ENCODE measurements around the gene NKD1. TPM values are rescaled to one million over a fixed set of nuclear protein-coding genes. Genes with fewer than 3 reads are reported as not detected.

The NKD1 gene
- total RNA-seq, 1 donor from 2014 or later = under 0.01 TPM

GRCh38 chr16:50622643-50623369 lies 74.6 kb downstream of the NKD1 start:
- FAIRE-seq = no peak

DNA sequence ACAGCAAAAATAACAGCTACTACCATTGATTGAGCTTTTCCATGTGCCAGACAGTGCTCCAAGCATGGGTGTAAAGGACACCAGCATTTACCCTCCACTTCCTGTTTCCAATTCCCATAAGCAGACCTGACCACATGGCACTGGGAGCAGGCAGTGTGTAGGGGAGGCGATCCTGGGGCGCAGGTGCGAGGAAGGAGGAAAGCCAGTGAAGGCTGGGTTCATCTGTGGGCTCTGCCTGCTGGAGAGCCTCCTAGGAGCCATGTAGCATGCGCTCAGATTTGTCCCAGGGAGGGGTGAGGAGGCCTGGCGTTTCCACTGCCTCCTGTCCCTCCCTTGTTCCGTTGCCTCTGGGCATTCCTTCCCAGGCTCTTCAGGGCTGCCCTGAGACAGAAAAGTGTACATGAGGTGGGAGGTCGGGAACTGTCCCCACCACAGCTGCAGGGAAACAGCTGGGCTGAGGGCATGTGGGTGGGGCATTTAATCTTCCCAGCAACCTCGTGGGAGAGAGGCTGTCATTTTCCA lies 76.3 kb downstream of the NKD1 start:
- FAIRE-seq (no peak), DNase-seq (ENCODE audit: low read depth) (no peak)
- TF ChIP-seq, protein P1, sequence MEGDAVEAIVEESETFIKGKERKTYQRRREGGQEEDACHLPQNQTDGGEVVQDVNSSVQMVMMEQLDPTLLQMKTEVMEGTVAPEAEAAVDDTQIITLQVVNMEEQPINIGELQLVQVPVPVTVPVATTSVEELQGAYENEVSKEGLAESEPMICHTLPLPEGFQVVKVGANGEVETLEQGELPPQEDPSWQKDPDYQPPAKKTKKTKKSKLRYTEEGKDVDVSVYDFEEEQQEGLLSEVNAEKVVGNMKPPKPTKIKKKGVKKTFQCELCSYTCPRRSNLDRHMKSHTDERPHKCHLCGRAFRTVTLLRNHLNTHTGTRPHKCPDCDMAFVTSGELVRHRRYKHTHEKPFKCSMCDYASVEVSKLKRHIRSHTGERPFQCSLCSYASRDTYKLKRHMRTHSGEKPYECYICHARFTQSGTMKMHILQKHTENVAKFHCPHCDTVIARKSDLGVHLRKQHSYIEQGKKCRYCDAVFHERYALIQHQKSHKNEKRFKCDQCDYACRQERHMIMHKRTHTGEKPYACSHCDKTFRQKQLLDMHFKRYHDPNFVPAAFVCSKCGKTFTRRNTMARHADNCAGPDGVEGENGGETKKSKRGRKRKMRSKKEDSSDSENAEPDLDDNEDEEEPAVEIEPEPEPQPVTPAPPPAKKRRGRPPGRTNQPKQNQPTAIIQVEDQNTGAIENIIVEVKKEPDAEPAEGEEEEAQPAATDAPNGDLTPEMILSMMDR (IDR thresholded peaks at IDR 0.05; ENCODE audit: insufficient read depth, low read length, severe bottlenecking) = no peak
- Histone ChIP-seq H3K4me3 (ENCODE audit: low read depth, low read length) (no peak overlapping the region), H3K36me3 (ENCODE audit: control insufficient read depth, insufficient read depth, low read length) (no peaks in the 10 kb centered on the region), H3K27me3 (ENCODE audit: control insufficient read depth, insufficient read depth, low read length) (no peaks in the 10 kb centered on the region)

More at GRCh38 chr16:50622643-50623369, 74.6 kb downstream of the NKD1 start:
- TF ChIP-seq, protein P1 (IDR thresholded peaks at IDR 0.05; ENCODE audit: insufficient read depth, low read length, severe bottlenecking) = no peak
- Histone ChIP-seq H3K4me3 (ENCODE audit: low read depth, low read length) (no peak overlapping the region), H3K27me3 (ENCODE audit: control insufficient read depth, insufficient read depth, low read length) (no peaks in the 10 kb centered on the region), H3K36me3 (ENCODE audit: control insufficient read depth, insufficient read depth, low read length) (no peaks in the 10 kb centered on the region)
- no peak for DNase-seq (ENCODE audit: low read depth)

- no peaks in the 10 kb centered on the region for H3K27me3 ChIP-seq (ENCODE audit: control insufficient read depth, insufficient read depth, low read length)
- H3K36me3 ChIP-seq (ENCODE audit: control insufficient read depth, insufficient read depth, low read length) = no peaks in the 10 kb centered on the region
- DNase-seq (ENCODE audit: low read depth) = no peak
- TF ChIP-seq, protein P1 (IDR thresholded peaks at IDR 0.05; ENCODE audit: insufficient read depth, low read length, severe bottlenecking) = no peak
- no peak for FAIRE-seq
- no peak overlapping the region for H3K4me3 ChIP-seq (ENCODE audit: low read depth, low read length)
Measured at GRCh38 chr16:50625374-50625773, 77.2 kb downstream of the NKD1 start.

DNA sequence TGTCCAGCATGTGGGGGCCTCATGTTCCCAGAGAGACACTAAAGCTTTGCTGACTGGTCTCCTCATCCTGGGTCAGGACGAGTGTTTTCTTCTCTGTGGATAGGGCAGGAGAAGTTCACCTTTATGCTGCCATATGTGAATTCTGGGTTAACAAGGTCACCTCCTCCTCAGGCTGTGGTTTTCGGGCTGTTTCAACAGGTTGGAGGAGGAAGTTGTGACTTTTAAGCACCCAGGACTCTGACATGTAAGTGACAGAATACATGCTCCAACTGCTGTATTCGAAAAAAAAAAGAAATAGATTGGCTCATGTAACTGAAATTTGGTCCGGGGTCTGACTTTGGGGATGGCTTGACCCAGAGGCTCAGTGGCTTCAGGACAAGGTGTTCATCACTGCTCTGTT lies 78.7 kb downstream of the NKD1 start:
- DNase-seq (ENCODE audit: low read depth) (no peak), FAIRE-seq (no peak)
- TF ChIP-seq, protein P1 (IDR thresholded peaks at IDR 0.05; ENCODE audit: insufficient read depth, low read length, severe bottlenecking) = no peak
- Histone ChIP-seq H3K36me3 (ENCODE audit: control insufficient read depth, insufficient read depth, low read length) (no peaks in the 10 kb centered on the region), H3K4me3 (ENCODE audit: low read depth, low read length) (no peak overlapping the region), H3K27me3 (ENCODE audit: control insufficient read depth, insufficient read depth, low read length) (no peaks in the 10 kb centered on the region)

- DNase-seq (ENCODE audit: low read depth) (peak; percentile 8), FAIRE-seq (no peak)
- Histone ChIP-seq H3K27me3 (ENCODE audit: control insufficient read depth, insufficient read depth, low read length) (no peaks in the 10 kb centered on the region), H3K36me3 (ENCODE audit: control insufficient read depth, insufficient read depth, low read length) (no peaks in the 10 kb centered on the region), H3K4me3 (ENCODE audit: low read depth, low read length) (no peak overlapping the region)
- TF ChIP-seq, protein P1 (IDR thresholded peaks at IDR 0.05; ENCODE audit: insufficient read depth, low read length, severe bottlenecking) = peak; percentile 26
Measured at GRCh38 chr16:50627419-50627818, 79.2 kb downstream of the NKD1 start.

Measured in bronchial epithelial cell (primary cell).